ENCODE data around the gene PPM1L.

DNA sequence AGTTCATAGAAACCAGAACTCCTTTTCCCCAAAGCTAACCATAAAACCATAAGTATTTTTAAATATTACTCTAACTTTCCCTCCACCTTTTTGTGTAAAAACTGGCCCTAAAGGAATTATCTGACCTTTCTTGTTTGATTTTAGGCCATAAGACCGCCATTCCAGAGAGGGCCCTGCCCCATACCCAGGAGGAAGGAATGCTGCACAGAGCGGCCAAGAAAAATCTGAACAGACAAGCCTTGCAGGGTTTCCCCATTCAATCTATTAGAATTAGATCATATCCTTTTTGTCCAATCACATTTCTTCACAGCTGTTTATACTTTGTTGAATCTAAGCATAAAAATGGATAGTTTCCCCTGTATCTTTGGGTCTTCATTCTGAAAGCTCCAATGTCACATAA is 252.1 kb downstream of the PPM1L start:
- TF ChIP-seq CTCF (IDR thresholded peaks at IDR 0.05; ENCODE audit: low read depth, low read length, poor library complexity, severe bottlenecking) (no peak), EZH2phosphoT487 (IDR thresholded peaks at IDR 0.05; ENCODE audit: borderline replicate concordance, low read length) (no peak)
